T-helper 17 cell (primary cell): ENCODE measurements around the gene FRMPD4. TPM values are rescaled to one million over a fixed set of nuclear protein-coding genes. Genes with fewer than 3 reads are reported as not detected.

Experiments
- ATAC-seq: fragments of 150-1000 bp; cut with Tn5 transposase; 2 replicates; pipeline ENCODE4 v1.10.0; 2021; ENCODE audit warnings: mild to moderate bottlenecking, moderate library complexity
- DNase-seq, 3 donors: peaks; one replicate each; pipeline versions ENCODE4 v3.0.0 to v3.0.0-alpha.2; 2020 to 2021
- H3K9me3 ChIP-seq: one replicate; pipeline ENCODE4 v1.7.0; 2013; ENCODE audit warnings: low read length, mild to moderate bottlenecking; ENCODE audit not compliant: control insufficient read depth, poor library complexity, severe bottlenecking
- H3K27ac Mint-ChIP-seq: one replicate; pipeline ENCODE4 v1.8.0; 2022; ENCODE audit warnings: mild to moderate bottlenecking, moderate library complexity, mixed read lengths
- H3K27me3 Mint-ChIP-seq: one replicate; pipeline ENCODE4 v1.8.0; 2022; ENCODE audit warnings: mixed read lengths
- H3K36me3 Mint-ChIP-seq: one replicate; pipeline ENCODE4 v1.8.0; 2022; ENCODE audit warnings: low read depth, mixed read lengths
- H3K4me1 Mint-ChIP-seq: one replicate; pipeline ENCODE4 v1.8.0; 2022; ENCODE audit warnings: mild to moderate bottlenecking, mixed read lengths
- H3K4me3 Mint-ChIP-seq: one replicate; pipeline ENCODE4 v1.8.0; 2022; ENCODE audit warnings: mild to moderate bottlenecking, moderate library complexity, mixed read lengths
- total RNA-seq, 4 donors: library from RNA in 2 of 4; stranded (reverse) in 2 of 4; gene quantifications; one replicate each; pipeline ENCODE4 v1.2.3 and lab custom pipeline; 2022 to 2026

FRMPD4 gene
- total RNA-seq, result not detected
- total RNA-seq (lab: John Stamatoyannopoulos, UW), result 0 reads per million in 2 donors

DNA sequence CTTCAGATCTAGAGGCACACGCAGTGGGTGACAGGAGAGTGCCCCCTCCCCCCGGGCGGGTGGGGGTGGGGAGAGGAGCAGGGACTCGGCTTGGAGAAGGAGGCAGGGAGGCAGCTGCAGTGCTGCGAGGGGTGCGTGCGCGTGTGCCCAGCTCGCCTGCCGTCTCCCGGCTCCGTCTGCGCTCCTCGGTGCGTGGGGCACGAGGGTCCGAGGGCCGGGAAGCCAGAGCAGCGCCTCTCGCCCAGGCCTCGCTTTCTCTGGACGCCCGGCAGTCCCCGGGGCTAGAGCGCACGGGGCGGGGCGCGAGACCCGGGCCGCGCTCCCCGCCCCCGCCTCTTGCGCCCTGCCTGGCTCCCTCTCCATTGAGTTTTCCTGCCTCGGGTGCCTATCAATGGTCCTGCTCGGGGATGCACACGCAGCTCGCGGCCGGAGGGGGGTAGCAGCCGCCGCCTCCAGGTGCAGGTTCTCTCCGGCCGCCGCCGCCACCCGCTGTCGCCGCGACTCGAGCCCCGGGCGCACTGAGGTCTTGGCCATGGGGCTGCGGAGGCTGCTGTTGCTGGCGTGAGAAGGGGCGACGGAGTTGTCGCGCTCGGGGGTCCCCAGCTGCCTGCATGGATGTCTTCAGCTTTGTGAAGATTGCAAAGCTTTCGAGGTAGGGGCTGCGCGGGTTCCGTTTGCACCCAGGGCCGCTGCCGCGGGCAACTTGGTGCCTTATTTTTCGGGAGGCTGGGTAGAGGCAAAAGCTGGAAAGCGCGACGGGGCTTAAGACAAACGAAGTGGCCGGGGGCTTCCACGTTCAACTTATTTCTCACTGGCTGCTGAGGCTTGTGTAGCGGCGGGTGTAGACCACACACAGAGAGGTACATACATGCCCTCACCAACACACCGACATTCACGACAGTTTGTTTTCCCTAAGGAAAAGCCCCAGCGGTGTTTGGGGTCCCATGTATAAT is at the start of gene FRMPD4:
Gene FRMPD4 (plus strand): TSS at position 113 of the 953 bp plus-strand sequence. CDS start 499 bp downstream, at position 612.
- Mint-ChIP-seq H3K4me1 (no peaks in the 10 kb centered on the region), H3K4me3 (no peak within 1 kb of the TSS)
- no peak for ATAC-seq

DNA sequence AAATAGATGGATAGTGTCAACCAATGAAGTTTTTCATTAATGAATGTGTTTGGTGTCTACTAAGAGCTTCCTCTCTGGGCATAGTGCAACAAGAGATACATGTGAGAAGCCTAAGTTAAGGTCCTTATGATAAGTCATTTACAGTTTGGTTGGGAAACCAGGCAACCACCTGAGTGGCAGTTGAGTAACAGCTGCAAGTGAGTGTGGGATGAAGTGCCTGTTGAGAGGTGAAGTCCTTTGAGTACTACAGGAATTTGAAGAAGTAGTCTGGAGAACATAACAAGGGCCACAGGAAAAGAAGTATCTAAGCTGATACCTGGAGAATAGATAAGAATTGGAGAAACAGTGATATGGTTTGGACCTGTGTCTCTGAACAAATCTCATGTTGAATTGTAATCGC is 48.5 kb upstream of the FRMPD4 start:
- Mint-ChIP-seq H3K4me1 (no peaks in the 10 kb centered on the region), H3K36me3 (no peaks in the 10 kb centered on the region), H3K27me3 (no peaks in the 10 kb centered on the region), H3K4me3 (no peak overlapping the region), H3K27ac (no peak overlapping the region)
- no peaks in the 10 kb centered on the region for H3K9me3 ChIP-seq
- ATAC-seq, result no peak
- no peak for DNase-seq

More for the DNA sequence above, at the start of gene FRMPD4:
- no peaks in the 10 kb centered on the region for H3K36me3 Mint-ChIP-seq
- DNase-seq, result no peak
- peaks cover 6% of the 10 kb centered on the region for H3K27me3 Mint-ChIP-seq
- no peak within 1 kb of the TSS for H3K27ac Mint-ChIP-seq
- H3K9me3 ChIP-seq, result no peaks in the 10 kb centered on the region

DNA sequence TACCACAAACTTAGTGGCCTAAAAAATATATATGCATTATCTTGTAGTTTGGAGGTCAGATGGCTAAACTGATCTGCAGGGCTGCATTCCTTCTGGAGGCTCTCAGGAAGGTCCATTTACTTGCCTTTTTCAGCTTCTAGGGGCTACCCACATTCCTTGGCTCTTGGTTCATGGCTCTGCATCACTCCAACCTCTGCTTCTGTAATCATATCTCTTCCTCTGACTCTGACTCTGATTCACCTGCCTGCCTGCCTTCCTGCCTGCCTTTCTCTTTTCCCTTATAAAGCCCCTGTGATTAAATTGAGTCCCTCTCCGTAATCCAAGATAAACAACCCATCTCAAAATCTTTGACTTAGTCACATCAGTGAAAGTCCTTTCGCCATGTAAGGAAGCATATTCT is 25.0 kb upstream of the FRMPD4 start:
- H3K4me3 Mint-ChIP-seq, result no peak overlapping the region
- H3K9me3 ChIP-seq, result no peaks in the 10 kb centered on the region
- no peak overlapping the region for H3K27ac Mint-ChIP-seq
- ATAC-seq, result no peak
- no peaks in the 10 kb centered on the region for H3K27me3 Mint-ChIP-seq
- no peak for DNase-seq
- no peaks in the 10 kb centered on the region for H3K4me1 Mint-ChIP-seq
- H3K36me3 Mint-ChIP-seq, result no peaks in the 10 kb centered on the region

DNA sequence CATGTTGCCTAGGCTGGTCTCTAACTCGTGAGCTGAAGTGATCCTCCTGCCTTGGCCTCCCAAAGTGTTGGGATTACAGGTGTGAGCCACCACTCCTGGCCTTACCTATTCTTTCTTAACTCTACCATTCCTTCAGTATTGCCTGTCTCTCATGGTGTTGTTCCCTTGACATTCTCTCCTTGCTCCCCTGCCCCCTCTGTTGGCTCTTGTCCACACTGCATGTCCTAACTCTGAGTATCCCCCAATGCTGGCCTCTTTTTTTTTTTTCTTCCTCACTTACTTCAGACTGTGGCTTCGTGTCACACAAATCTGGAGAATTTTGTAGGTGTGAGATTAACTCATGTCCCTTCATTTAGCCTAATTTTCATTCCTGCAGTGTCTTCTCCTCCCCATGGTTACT is 22.9 kb upstream of the FRMPD4 start:
- no peak for ATAC-seq
- no peak overlapping the region for H3K4me3 Mint-ChIP-seq
- no peak for DNase-seq

DNA sequence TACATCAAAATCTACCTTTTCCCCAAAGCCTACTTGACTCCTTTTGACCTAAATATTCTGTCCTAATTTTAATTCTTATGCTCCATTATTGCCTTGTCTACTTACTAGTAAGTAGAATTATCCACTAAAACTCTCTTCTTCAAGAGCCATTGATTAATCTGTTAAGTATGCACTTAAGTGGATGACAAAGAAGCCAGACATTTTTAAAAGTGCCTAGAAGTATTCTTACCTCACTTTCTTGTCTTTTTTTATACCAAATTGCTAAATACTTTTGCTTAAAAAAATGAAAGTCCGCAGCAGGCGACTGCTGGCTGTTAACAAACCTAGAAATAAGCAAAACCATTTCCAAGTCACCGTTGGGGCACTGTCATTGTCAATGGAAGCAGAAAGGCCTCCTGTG is 20.1 kb upstream of the FRMPD4 start:
- no peaks in the 10 kb centered on the region for H3K4me1 Mint-ChIP-seq
- no peak overlapping the region for H3K4me3 Mint-ChIP-seq
- no peaks in the 10 kb centered on the region for H3K36me3 Mint-ChIP-seq
- ATAC-seq (no peak), DNase-seq (no peak)
- no peaks in the 10 kb centered on the region for H3K9me3 ChIP-seq
- no peak overlapping the region for H3K27ac Mint-ChIP-seq
- no peaks in the 10 kb centered on the region for H3K27me3 Mint-ChIP-seq

More for the DNA sequence above, 22.9 kb upstream of the FRMPD4 start:
- H3K9me3 ChIP-seq, result no peaks in the 10 kb centered on the region
- Mint-ChIP-seq H3K4me1 (no peaks in the 10 kb centered on the region), H3K36me3 (no peaks in the 10 kb centered on the region), H3K27ac (no peak overlapping the region), H3K27me3 (no peaks in the 10 kb centered on the region)

DNA sequence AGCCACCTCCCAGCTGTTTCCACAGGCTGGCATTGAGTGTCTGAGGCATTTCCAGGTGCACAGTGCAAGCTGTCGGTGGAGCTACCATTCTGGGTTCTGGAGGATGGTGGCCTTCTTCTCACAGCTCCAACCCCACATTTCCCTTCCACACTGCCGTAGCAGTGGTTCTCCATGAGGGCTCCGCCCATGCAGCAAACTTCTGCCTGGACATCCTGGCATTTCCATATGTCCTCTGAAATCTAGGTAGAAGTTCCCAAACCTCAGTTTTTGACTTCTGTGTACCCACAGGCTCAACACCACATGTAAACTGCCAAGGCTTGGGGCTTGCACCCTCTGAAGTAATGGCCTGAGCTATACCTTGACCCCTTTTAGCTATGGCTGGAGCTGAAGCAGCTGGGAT is 10.3 kb upstream of the FRMPD4 start:
- Mint-ChIP-seq H3K4me1 (no peaks in the 10 kb centered on the region), H3K27ac (no peak overlapping the region), H3K27me3 (no peaks in the 10 kb centered on the region), H3K36me3 (no peaks in the 10 kb centered on the region), H3K4me3 (no peak overlapping the region)
- DNase-seq, result no peak
- ATAC-seq, result no peak
- H3K9me3 ChIP-seq, result peaks cover 2% of the 10 kb centered on the region

DNA sequence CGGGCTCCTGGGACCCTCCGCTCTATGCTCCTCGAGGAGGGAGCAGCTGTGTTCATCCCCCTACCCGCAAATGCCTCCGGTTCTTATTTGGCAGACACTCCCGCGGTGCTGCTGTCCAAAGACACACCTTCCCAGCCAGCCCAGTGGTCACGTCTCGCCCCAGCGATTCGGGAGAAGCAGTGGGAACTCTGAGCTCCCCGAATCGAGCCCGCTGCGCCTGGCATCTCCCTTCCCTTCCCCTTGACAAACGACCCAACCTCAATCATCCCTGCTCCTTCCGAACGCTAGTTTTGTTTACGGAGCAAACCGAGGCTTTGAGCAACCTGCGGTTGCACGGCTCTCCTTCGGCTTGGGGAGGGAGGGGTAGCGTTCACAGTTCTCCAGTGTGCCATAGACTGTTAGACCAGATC is 317 bp upstream of the FRMPD4 start:
- no peaks in the 10 kb centered on the region for H3K9me3 ChIP-seq
- H3K27me3 Mint-ChIP-seq, result peaks cover 6% of the 10 kb centered on the region
- no peak for DNase-seq
- no peaks in the 10 kb centered on the region for H3K4me1 Mint-ChIP-seq
- H3K36me3 Mint-ChIP-seq, result no peaks in the 10 kb centered on the region
- ATAC-seq, result no peak
- no peak overlapping the region for H3K4me3 Mint-ChIP-seq
- no peak overlapping the region for H3K27ac Mint-ChIP-seq

DNA sequence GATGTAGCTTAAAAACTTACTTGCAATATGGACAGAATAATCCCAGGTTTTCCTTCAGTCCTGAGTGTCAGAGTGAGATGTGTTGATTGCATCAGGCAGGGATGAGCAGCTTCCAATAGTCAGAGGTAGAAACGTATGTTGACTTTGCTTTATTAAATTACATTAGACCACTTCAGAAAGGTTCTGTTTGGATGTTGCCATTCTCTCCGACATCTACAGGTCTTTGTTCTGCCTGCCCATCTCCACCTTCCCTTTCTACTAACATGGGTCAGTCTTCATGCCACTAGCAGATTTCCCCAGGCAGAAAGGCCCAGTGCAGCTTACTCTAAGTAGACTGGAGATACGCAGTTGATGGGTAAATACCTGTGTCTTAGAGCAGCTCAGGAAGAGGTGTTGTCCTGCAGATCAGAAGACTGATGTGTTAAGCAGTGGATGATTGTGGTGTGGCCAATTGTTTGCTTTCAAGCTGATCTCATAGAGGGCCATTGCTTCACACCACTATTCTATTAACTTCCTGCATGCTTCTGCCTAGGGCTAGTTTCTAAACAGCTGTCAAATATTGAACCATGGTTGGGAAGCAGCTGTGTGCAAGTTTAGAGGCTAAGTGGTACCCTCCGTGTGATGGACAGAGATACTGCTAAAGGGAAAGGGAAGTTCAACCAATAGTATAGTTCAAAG is 1.8 kb downstream of the FRMPD4 start:
- DNase-seq (no peak), ATAC-seq (no peak)
- H3K4me3 Mint-ChIP-seq, result no peak overlapping the region

DNA sequence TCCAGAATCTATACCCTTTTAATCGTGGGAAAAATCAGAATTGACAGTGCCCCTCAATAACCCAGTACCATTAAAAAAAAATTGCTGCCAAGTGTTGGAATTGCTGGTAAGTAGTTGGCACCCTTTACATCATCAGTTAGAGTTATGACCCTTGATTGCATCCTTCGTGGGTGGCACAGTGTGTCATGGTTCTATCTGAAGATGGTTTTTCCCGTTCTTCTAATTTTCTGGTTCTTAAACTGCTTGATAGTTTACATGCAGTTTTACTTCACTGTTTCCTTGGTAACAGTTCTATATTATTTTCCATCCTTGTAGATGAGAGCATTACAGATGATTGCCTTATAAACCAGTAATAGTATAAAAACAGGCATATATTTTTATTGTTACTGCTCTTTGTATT is 3.2 kb downstream of the FRMPD4 start:
- ATAC-seq (no peak), DNase-seq (no peak)
- Mint-ChIP-seq H3K27me3 (peaks cover 6% of the 10 kb centered on the region), H3K36me3 (no peaks in the 10 kb centered on the region), H3K4me1 (no peaks in the 10 kb centered on the region), H3K4me3 (no peak overlapping the region), H3K27ac (no peak overlapping the region)
- H3K9me3 ChIP-seq, result no peaks in the 10 kb centered on the region

More for the DNA sequence above, 1.8 kb downstream of the FRMPD4 start:
- no peaks in the 10 kb centered on the region for H3K4me1 Mint-ChIP-seq
- H3K27me3 Mint-ChIP-seq, result peaks cover 6% of the 10 kb centered on the region
- H3K9me3 ChIP-seq, result no peaks in the 10 kb centered on the region
- no peak overlapping the region for H3K27ac Mint-ChIP-seq
- no peaks in the 10 kb centered on the region for H3K36me3 Mint-ChIP-seq

DNA sequence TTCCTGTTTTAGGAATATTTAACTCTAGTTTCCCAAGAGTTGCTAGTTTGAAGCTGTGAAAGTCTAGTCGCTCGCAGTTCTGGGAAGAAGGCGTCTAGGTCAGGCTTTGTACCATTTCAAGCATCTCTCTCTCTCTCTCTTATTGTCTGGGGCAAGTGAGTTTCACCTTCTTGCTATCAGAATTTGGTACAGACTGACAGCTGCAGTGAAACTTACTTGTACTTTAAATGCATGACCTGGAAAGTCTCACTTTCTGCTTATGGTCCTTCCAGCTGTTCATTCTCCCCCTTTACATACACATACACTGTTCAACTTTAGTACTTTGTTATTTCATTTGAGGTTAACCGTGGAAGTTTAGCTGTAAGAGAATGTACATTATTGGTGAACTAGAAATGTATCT is 4.4 kb downstream of the FRMPD4 start:
- H3K27ac Mint-ChIP-seq, result no peak overlapping the region
- H3K4me1 Mint-ChIP-seq, result no peaks in the 10 kb centered on the region
- H3K27me3 Mint-ChIP-seq, result no peaks in the 10 kb centered on the region

DNA sequence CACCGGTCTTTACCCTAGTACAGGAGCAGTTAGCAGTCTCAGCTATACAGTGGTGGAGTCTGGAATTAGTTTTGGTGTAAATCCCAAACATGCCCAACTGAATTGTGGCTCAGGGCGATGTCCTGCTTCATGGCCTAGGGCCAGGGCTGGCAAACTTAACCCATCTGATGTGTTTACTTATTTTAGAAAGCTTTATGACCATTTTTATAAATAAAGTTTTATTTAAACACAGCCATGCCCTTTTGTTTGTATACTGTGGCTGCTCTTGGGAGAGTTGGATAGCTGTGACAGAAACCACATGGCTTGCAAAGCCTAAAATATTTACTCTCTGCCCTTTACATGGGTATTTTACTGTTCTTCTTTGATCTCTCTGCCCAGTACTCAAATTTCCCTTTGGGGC is 7.1 kb downstream of the FRMPD4 start:
- no peak for DNase-seq
- no peaks in the 10 kb centered on the region for H3K27me3 Mint-ChIP-seq
- no peaks in the 10 kb centered on the region for H3K36me3 Mint-ChIP-seq
- no peaks in the 10 kb centered on the region for H3K4me1 Mint-ChIP-seq
- no peak for ATAC-seq
- H3K27ac Mint-ChIP-seq, result no peak overlapping the region
- no peaks in the 10 kb centered on the region for H3K9me3 ChIP-seq
- H3K4me3 Mint-ChIP-seq, result no peak overlapping the region

More for the DNA sequence above, 4.4 kb downstream of the FRMPD4 start:
- no peak overlapping the region for H3K4me3 Mint-ChIP-seq
- DNase-seq (no peak), ATAC-seq (no peak)
- H3K36me3 Mint-ChIP-seq, result no peaks in the 10 kb centered on the region
- no peaks in the 10 kb centered on the region for H3K9me3 ChIP-seq

DNA sequence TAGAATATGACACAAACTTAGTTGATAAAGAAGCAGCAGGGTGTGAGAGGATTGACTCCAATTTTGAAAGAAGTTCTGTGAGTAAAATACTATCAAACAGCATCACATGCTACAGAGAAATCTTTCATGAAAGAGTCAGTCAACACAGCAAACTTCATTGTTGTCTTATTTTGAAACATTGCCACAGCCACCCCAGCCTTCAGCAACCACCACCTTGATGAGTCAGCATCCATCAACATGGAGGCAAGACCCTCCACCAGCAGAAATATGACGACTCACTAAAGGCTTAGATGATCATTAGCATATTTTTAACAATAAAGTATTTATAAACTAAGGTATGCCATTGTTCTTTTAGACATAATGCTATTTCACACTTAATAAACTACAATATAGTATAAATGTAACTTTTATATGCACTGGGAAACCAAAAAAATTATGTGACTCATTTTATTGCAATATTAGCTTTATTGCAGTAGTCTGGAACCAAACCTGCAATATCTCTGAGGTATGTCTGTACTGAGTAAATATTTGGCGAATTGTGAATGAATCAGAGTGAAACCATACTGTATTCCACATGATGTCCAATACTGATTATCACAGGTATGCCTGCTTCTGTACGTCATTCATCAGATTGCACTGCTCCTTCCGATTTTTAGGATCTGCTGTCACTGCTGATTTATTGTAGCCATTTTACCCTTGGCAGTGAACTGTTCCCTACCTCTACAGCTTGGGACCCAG is 11.6 kb downstream of the FRMPD4 start:
- Mint-ChIP-seq H3K36me3 (no peaks in the 10 kb centered on the region), H3K4me1 (no peaks in the 10 kb centered on the region), H3K27me3 (no peaks in the 10 kb centered on the region), H3K4me3 (no peak overlapping the region), H3K27ac (no peak overlapping the region)
- no peaks in the 10 kb centered on the region for H3K9me3 ChIP-seq
- ATAC-seq, result no peak
- no peak for DNase-seq

DNA sequence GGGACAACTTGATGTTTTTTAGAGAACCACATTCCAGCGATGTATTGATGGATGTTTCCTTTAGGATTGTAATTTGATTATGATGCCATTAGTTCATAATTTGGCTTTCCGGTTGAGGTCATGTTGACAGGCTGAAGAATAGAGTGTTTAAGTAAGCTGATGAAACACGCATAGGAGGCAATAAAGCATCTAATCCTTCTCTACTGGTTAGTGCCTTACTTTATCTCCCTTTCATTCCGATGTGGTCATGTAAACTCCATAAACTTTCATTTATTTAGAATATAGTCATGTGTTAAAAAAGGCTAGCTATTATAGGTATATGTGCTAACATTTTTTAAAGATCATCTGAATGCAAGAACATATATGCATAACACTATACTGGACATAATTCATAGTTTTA is 15.0 kb downstream of the FRMPD4 start:
- Mint-ChIP-seq H3K4me1 (no peaks in the 10 kb centered on the region), H3K4me3 (no peak overlapping the region), H3K36me3 (no peaks in the 10 kb centered on the region), H3K27me3 (no peaks in the 10 kb centered on the region), H3K27ac (no peak overlapping the region)
- DNase-seq (no peak), ATAC-seq (no peak)
- H3K9me3 ChIP-seq, result peaks cover 2% of the 10 kb centered on the region
